Peyer's patch (tissue), 4 donors: ENCODE data around the gene FSTL1.

Experiments used
- CTCF ChIP-seq, 6 experiments: fragments of 450-650 bp in 4 of 6; fragments of 200-600 bp in 2 of 6; sonication (generic) in 1 of 6; IDR thresholded peaks; one replicate each; pipeline ENCODE4 v1.5.1; 2017 to 2019; ENCODE audit warnings: antibody characterized with exemption in 6 of 6, mild to moderate bottlenecking in 3 of 6, moderate library complexity in 1 of 6
- POLR2A ChIP-seq, 2 donors: fragments of 450-650 bp; IDR thresholded peaks; one replicate each; pipeline ENCODE4 v1.5.1; 2017; ENCODE audit warnings: antibody characterized with exemption in 2 of 2, mild to moderate bottlenecking in 2 of 2, moderate library complexity in 2 of 2

DNA sequence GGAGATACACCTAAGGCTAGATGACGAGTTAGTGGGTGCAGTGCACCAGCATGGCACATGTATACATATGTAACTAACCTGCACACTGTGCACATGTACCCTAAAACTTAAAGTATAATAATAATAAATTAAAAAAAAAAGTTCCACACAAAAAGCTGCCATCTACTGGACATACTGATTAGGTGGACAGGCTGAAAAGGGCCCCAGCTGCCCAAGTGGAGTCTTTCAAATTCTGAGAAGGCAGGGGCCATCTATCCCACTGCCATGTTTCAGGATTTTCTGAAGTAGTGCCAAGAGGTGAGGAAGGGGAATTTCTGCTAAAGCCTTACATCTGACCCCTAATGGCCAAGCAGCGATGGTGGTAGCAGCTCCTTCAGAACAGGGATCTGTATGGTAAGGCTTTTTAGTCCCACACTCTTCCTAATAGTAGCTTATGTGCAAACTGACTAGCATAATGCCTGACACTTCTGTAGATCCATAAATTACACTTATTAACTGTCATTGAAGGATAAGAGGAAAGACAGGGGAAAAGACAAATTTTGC is 7.7 kb downstream of the FSTL1 start:
- TF ChIP-seq CTCF (IDR thresholded peaks at IDR 0.05) = no peak
- no peak for TF ChIP-seq POLR2A (IDR thresholded peaks at IDR 0.05)
